Progenitor cell of endocrine pancreas (in vitro differentiated cells): ENCODE measurements around the gene NECAB3. TPM values are rescaled to one million over a fixed set of nuclear protein-coding genes. Genes with fewer than 3 reads are reported as not detected.
A peak's percentile ranks its signal among the peaks of the same experiment; 100 is the strongest.

Experiments
- DNase-seq: peaks from one replicate; pipeline ENCODE4 v3.0.0; 2021; ENCODE audit warnings: low spot score; ENCODE audit not compliant: unreplicated experiment
- H3K27ac Mint-ChIP-seq: 2 replicates; pipeline ENCODE4 v1.8.0; 2021; ENCODE audit warnings: mild to moderate bottlenecking, moderate library complexity, mixed read lengths
- H3K27me3 Mint-ChIP-seq: 2 replicates; pipeline ENCODE4 v1.8.0; 2021; ENCODE audit warnings: mixed read lengths
- H3K36me3 Mint-ChIP-seq: 2 replicates; pipeline ENCODE4 v1.8.0; 2022; ENCODE audit warnings: mixed read lengths; ENCODE audit not compliant: insufficient read depth
- H3K4me1 Mint-ChIP-seq: 2 replicates; pipeline ENCODE4 v1.8.0; 2021; ENCODE audit warnings: low read depth, mixed read lengths
- H3K4me3 Mint-ChIP-seq: 2 replicates; pipeline ENCODE4 v1.8.0; 2021; ENCODE audit warnings: low read depth, mild to moderate bottlenecking, moderate library complexity, mixed read lengths
- H3K9me3 Mint-ChIP-seq: 2 replicates; pipeline ENCODE4 v1.8.0; 2021; ENCODE audit warnings: low read depth, mixed read lengths
- CTCF ChIP-seq: fragments of 200-600 bp; sonication (generic); IDR thresholded peaks from one replicate; pipeline ENCODE4 v1.5.0; 2021; ENCODE audit warnings: antibody characterized with exemption, mild to moderate bottlenecking; ENCODE audit not compliant: unreplicated experiment
- total RNA-seq: library from RNA; stranded (reverse); gene quantifications from 2 replicates; pipeline ENCODE4 v1.2.1, GENCODE V29; 2021

The NECAB3 gene
- total RNA-seq, 1 donor from 2014 or later: 68.3 TPM

GRCh38 chr20:33660035-33660684, 14.1 kb downstream of the NECAB3 start:
- no peak for TF ChIP-seq CTCF
- no peak for DNase-seq
- no peaks in the 10 kb centered on the region for H3K27me3 Mint-ChIP-seq
- peaks cover 4% of the 10 kb centered on the region for H3K36me3 Mint-ChIP-seq
- peak overlapping the region; percentile 45 for H3K27ac Mint-ChIP-seq
- peaks cover 11% of the 10 kb centered on the region for H3K4me1 Mint-ChIP-seq
- no peaks in the 10 kb centered on the region for H3K9me3 Mint-ChIP-seq
- H3K4me3 Mint-ChIP-seq: no peak overlapping the region

- no peak for TF ChIP-seq CTCF
- Mint-ChIP-seq H3K4me3 (no peak overlapping the region), H3K27ac (peak overlapping the region; percentile 45), H3K36me3 (peaks cover 4% of the 10 kb centered on the region), H3K27me3 (no peaks in the 10 kb centered on the region), H3K4me1 (peaks cover 13% of the 10 kb centered on the region), H3K9me3 (no peaks in the 10 kb centered on the region)
- DNase-seq: no peak
Measured at GRCh38 chr20:33659341-33660034, 14.7 kb downstream of the NECAB3 start.

- H3K27ac Mint-ChIP-seq: peak overlapping the region; percentile 67
- H3K36me3 Mint-ChIP-seq: peaks cover 4% of the 10 kb centered on the region
- no peak for DNase-seq
- H3K4me3 Mint-ChIP-seq: no peak overlapping the region
- peaks cover 16% of the 10 kb centered on the region for H3K4me1 Mint-ChIP-seq
- TF ChIP-seq CTCF: no peak
- no peaks in the 10 kb centered on the region for H3K27me3 Mint-ChIP-seq
- no peaks in the 10 kb centered on the region for H3K9me3 Mint-ChIP-seq
Measured at GRCh38 chr20:33658929-33659328, 15.3 kb downstream of the NECAB3 start.

- no peak for DNase-seq
- H3K4me1 Mint-ChIP-seq: peaks cover 20% of the 10 kb centered on the region
Measured at GRCh38 chr20:33658510-33658909, 15.7 kb downstream of the NECAB3 start.

GRCh38 chr20:33657704-33658095, 16.5 kb downstream of the NECAB3 start:
- DNase-seq: no peak
- TF ChIP-seq CTCF: no peak

More at GRCh38 chr20:33658510-33658909, 15.7 kb downstream of the NECAB3 start:
- H3K9me3 Mint-ChIP-seq: no peaks in the 10 kb centered on the region
- no peak overlapping the region for H3K4me3 Mint-ChIP-seq
- TF ChIP-seq CTCF: no peak
- no peak overlapping the region for H3K27ac Mint-ChIP-seq
- no peaks in the 10 kb centered on the region for H3K27me3 Mint-ChIP-seq
- peaks cover 4% of the 10 kb centered on the region for H3K36me3 Mint-ChIP-seq

More at GRCh38 chr20:33657704-33658095, 16.5 kb downstream of the NECAB3 start:
- Mint-ChIP-seq H3K36me3 (peaks cover 4% of the 10 kb centered on the region), H3K4me1 (peaks cover 27% of the 10 kb centered on the region), H3K9me3 (no peaks in the 10 kb centered on the region), H3K4me3 (no peak overlapping the region), H3K27me3 (no peaks in the 10 kb centered on the region), H3K27ac (no peak overlapping the region)
